GM12878 (cell line): ENCODE data around the gene LEKR1. TPM values are rescaled to one million over a fixed set of nuclear protein-coding genes. Genes with fewer than 3 reads are reported as not detected.

Experiments
- ATAC-seq: fragments of 200-7000 bp; cut with Tn5 transposase; 3 replicates; pipeline ENCODE4 v1.9.1; 2020; ENCODE audit warnings: mild to moderate bottlenecking, moderate library complexity
- BruUV-seq: library from RNA; stranded (reverse); fragments of 400-500 nt; replicated peaks from 2 replicates; lab custom pipeline; 2021; lab: Mats Ljungman, UMichigan
- CTCF ChIA-PET: fragments of 300-600 bp; sonication (Branson Sonifier 250); formaldehyde crosslinking; extraction: SDS; loops from one replicate; lab custom pipeline; 2021; ENCODE audit warnings: inconsistent platforms; lab: Yijun Ruan, JAX
- POLR2A ChIA-PET: fragments of 350-600 bp; formaldehyde crosslinking; extraction: SDS; loops from one replicate; lab custom pipeline; 2021; ENCODE audit warnings: inconsistent platforms; lab: Charles Lee
- RAD21 ChIA-PET: fragments of 300-600 bp; sonication (Branson Sonifier 250); formaldehyde crosslinking; loops from one replicate; lab custom pipeline; 2023; ENCODE audit warnings: antibody characterized with exemption; ENCODE audit not compliant: unreplicated experiment; lab: Charles Lee
- SMC1A ChIA-PET: fragments of 300-600 bp; sonication (Branson Sonifier 250); formaldehyde crosslinking; loops from one replicate; lab custom pipeline; 2023; ENCODE audit not compliant: unreplicated experiment, uncharacterized antibody; lab: Charles Lee
- DNase-seq: peaks from one replicate; pipeline ENCODE4 v3.0.0-alpha.2; 2011; ENCODE audit warnings: low read depth, low spot score
- FAIRE-seq: peaks from 3 replicates; lab custom pipeline; 2011; peaks lifted over from hg19 to GRCh38; lab: Jason Lieb, UNC
- H2AFZ ChIP-seq: 2 replicates; pipeline ENCODE4 v1.6.0; 2011; ENCODE audit warnings: low read depth, low read length, control low read depth; ENCODE audit not compliant: control insufficient read depth
- H3K27ac ChIP-seq: 2 replicates; pipeline ENCODE4 v1.5.1; 2011; ENCODE audit warnings: control low read depth; ENCODE audit not compliant: control insufficient read depth, insufficient read depth
- H3K27me3 ChIP-seq, 2 experiments: replicated peaks in 1 of 2; 2 replicates each; pipeline versions ENCODE4 v1.6.0 to v1.6.1; 2011; ENCODE audit warnings: low read length in 1 of 2; ENCODE audit not compliant: control insufficient read depth in 2 of 2, insufficient read depth in 2 of 2
- H3K36me3 ChIP-seq, 2 experiments: 2 replicates each; pipeline ENCODE4 v1.5.1; 2011; ENCODE audit warnings: low read length in 1 of 2; ENCODE audit not compliant: control insufficient read depth in 2 of 2, insufficient read depth in 2 of 2
- H3K4me1 ChIP-seq: 2 replicates; pipeline ENCODE4 v1.6.1; 2011; ENCODE audit warnings: mild to moderate bottlenecking, low read length, moderate library complexity, mixed read lengths; ENCODE audit not compliant: control insufficient read depth, insufficient read depth
- H3K4me2 ChIP-seq: 2 replicates; pipeline ENCODE4 v1.6.0; 2011; ENCODE audit warnings: control low read depth; ENCODE audit not compliant: control insufficient read depth, insufficient read depth
- H3K4me3 ChIP-seq: fragments of 200-600 bp; sonication (generic); 2 replicates; pipeline ENCODE4 v1.5.1; 2016
- H3K79me2 ChIP-seq: 2 replicates; pipeline ENCODE4 v1.6.0; 2011; ENCODE audit warnings: low read length; ENCODE audit not compliant: control insufficient read depth, insufficient read depth
- H3K9ac ChIP-seq: 2 replicates; pipeline ENCODE4 v1.8.0; 2011; ENCODE audit warnings: low read length, control low read depth, mixed read lengths; ENCODE audit not compliant: control insufficient read depth, insufficient read depth
- H3K9me3 ChIP-seq: replicated peaks from 3 replicates; pipeline ENCODE4 v1.5.1; 2011; ENCODE audit warnings: mild to moderate bottlenecking, low read length; ENCODE audit not compliant: control insufficient read depth, insufficient read depth
- H4K20me1 ChIP-seq: 2 replicates; pipeline ENCODE4 v1.6.0; 2011; ENCODE audit not compliant: control insufficient read depth, insufficient read depth
- ATF7 ChIP-seq: fragments of 450-650 bp; IDR thresholded peaks from 2 replicates; pipeline ENCODE4 v1.6.1; 2016; ENCODE audit warnings: low read depth, mild to moderate bottlenecking
- CHD4 ChIP-seq: fragments of 200-600 bp; sonication (generic); IDR thresholded peaks from 2 replicates; pipeline ENCODE4 v1.6.1; 2016; ENCODE audit warnings: mild to moderate bottlenecking
- CUX1 ChIP-seq: IDR thresholded peaks from 2 replicates; pipeline ENCODE4 v1.6.1; 2012; ENCODE audit warnings: improper control_type of control experiment, low read depth, low read length; ENCODE audit not compliant: insufficient replicate concordance
- MYB ChIP-seq: fragments of 150-350 bp; IDR thresholded peaks from 2 replicates; pipeline ENCODE4 v1.6.1; 2014; ENCODE audit warnings: mild to moderate bottlenecking, low read depth, low read length, borderline replicate concordance
- MYC ChIP-seq: IDR thresholded peaks from 2 replicates; pipeline ENCODE4 v1.6.1; 2011; ENCODE audit warnings: mild to moderate bottlenecking, low read length, moderate library complexity, inconsistent platforms; ENCODE audit not compliant: insufficient read depth, insufficient replicate concordance, insufficient read length, severe bottlenecking
- NFIC ChIP-seq: IDR thresholded peaks from 2 replicates; pipeline ENCODE4 v1.6.1; 2012; ENCODE audit warnings: low read depth, mild to moderate bottlenecking, inconsistent platforms, low read length, moderate library complexity
- NFYB ChIP-seq: IDR thresholded peaks from 2 replicates; pipeline ENCODE4 v1.6.1; 2011; ENCODE audit warnings: low read depth, mild to moderate bottlenecking, low read length, improper control_type of control experiment, moderate library complexity; ENCODE audit not compliant: insufficient read depth
- RUNX3 ChIP-seq: IDR thresholded peaks from 2 replicates; pipeline ENCODE4 v1.6.1; 2012; ENCODE audit warnings: low read length, inconsistent platforms
- SMAD5 ChIP-seq: IDR thresholded peaks from 2 replicates; pipeline ENCODE4 v1.6.1; 2016; ENCODE audit warnings: antibody characterized with exemption, low read depth
- WGBS: methylation state at CpG from one replicate; pipeline ENCODE4 v1.1.6; 2016; ENCODE audit warnings: low lambda C conversion rate; ENCODE audit not compliant: insufficient replicate concordance, insufficient coverage; ENCODE audit errors: missing lambda C conversion rate; 5-methylcytosine and 5-hydroxymethylcytosine counted together
- in situ Hi-C: fragments of 300-500 bp; cut with MboI; formaldehyde crosslinking; loops from 9 replicates; pipeline ENCODE4 v1.14.3; 2018; ENCODE audit warnings: mixed read lengths
- intact Hi-C: fragments of 100-400 bp; cut with micrococcal nuclease; formaldehyde crosslinking; loops from one replicate; pipeline ENCODE4 v1.14.2; 2022; ENCODE audit not compliant: unreplicated experiment
- polyA plus RNA-seq, 11 experiments: library from polyadenylated mRNA; depleted of rRNA in 4 of 11; unstranded in 6 of 11; stranded (reverse) in 5 of 11; fragments of >200 nt; fragmentation: Nextera tagmentation in 4 of 11; fragmentation: Illumina TruSeq in 1 of 11; extraction: Ambion mirVana in 4 of 11; extraction: Trizol in 1 of 11; gene quantifications; 1 replicate in 1 of 11; 2 replicates in 10 of 11; pipeline versions ENCODE4 v1.2.1 to v1.2.3, GENCODE V29; 2011 to 2016; ENCODE audit warnings: inconsistent platforms in 2 of 11, missing spikeins in 2 of 11, low read depth in 1 of 11
- total RNA-seq, 4 experiments: library from RNA; depleted of rRNA in 3 of 4; stranded (reverse); fragments of >200 nt in 3 of 4; fragmentation: Illumina TruSeq in 1 of 4; extraction: Trizol in 1 of 4; gene quantifications; 2 replicates each; pipeline versions ENCODE4 v1.2.1 to v1.2.3, GENCODE V29; 2013 to 2021

Gene LEKR1
- total and polyA plus RNA-seq, 10 of the 15 experiments (the other 5 are each of a cell fraction or from before 2014, with no cell fraction given) = 0.48 to 3.2 (median 1.3) TPM

- intact Hi-C loops = no loop called here
- no peak for FAIRE-seq
- Histone ChIP-seq H3K36me3 (no peaks in the 10 kb centered on the region; a peak in 1 of 4 replicates), H3K4me2 (no peak overlapping the region), H3K9me3 (no peaks in the 10 kb centered on the region), H3K4me1 (peaks cover 7% of the 10 kb centered on the region)
- WGBS = 60% methylated on average over 3 of the region's 3 CpGs
- RAD21 ChIA-PET = interaction anchor here (0.8 kb wide), 1 partner anchor 31 kb away, joined by 3 read pairs; no protein-coding TSS in a partner anchor
- no peak for ATAC-seq
- no peak for DNase-seq
- SMC1A ChIA-PET = interaction anchor here (0.9 to 1.5 kb wide), 5 partner anchors 10 to 339 kb away, joined by 3 read pairs; no protein-coding TSS in a partner anchor
- POLR2A ChIA-PET = no interaction called here
- no TSS peak for BruUV-seq
- no peak for TF ChIP-seq SMAD5
- TF ChIP-seq CHD4 = no peak
- TF ChIP-seq, all 136 proteins: peak for 0
- in situ Hi-C loops = no loop called here
- CTCF ChIA-PET = interaction anchor here (0.6 kb wide), 1 partner anchor 227 kb away, joined by 4 read pairs; no protein-coding TSS in a partner anchor
- H2AFZ ChIP-seq = no peak overlapping the region
- no peak overlapping the region for H3K9ac ChIP-seq
- no peaks in the 10 kb centered on the region for H3K79me2 ChIP-seq
- H3K27ac ChIP-seq = peak overlapping the region; percentile 21; the same call in 1 of the 2 replicates
- H3K4me3 ChIP-seq = no peak overlapping the region
- no peaks in the 10 kb centered on the region for H4K20me1 ChIP-seq
- no peaks in the 10 kb centered on the region for H3K27me3 ChIP-seq
Observed at GRCh38 chr3:156792536-156792935, 33.6 kb upstream of the LEKR1 start.

GRCh38 chr3:156792945-156793344 lies 33.2 kb upstream of the LEKR1 start:
- Histone ChIP-seq H3K4me1 (peaks cover 7% of the 10 kb centered on the region), H2AFZ (0 out of 2 replicates have a peak overlapping the region, but pooled peaks have one; percentile 26), H3K9me3 (no peaks in the 10 kb centered on the region), H4K20me1 (no peaks in the 10 kb centered on the region), H3K27ac (peak overlapping the region; percentile 21; the same call in 1 of the 2 replicates), H3K27me3 (no peaks in the 10 kb centered on the region), H3K36me3 (no peaks in the 10 kb centered on the region; a peak in 1 of 4 replicates), H3K4me3 (no peak overlapping the region), H3K9ac (no peak overlapping the region), H3K4me2 (no peak overlapping the region), H3K79me2 (no peaks in the 10 kb centered on the region)
- FAIRE-seq (no peak), ATAC-seq (peak; percentile 56; the same call in 2 of the 3 replicates), DNase-seq (no peak)
- in situ Hi-C loops (no loop called here), intact Hi-C loops (no loop called here)
- CTCF ChIA-PET = interaction anchor here (1.0 kb wide), 1 partner anchor 14 kb away, joined by 3 read pairs; no protein-coding TSS in a partner anchor
- RAD21 ChIA-PET = no interaction called here
- TF ChIP-seq RUNX3 = peak; percentile 44; the same call in 1 of the 2 replicates
- no peak for TF ChIP-seq NFYB
- no peak for TF ChIP-seq NFIC
- no peak for TF ChIP-seq CUX1
- TF ChIP-seq MYC = no peak
- no peak for TF ChIP-seq ATF7
- TF ChIP-seq MYB = no peak
- TF ChIP-seq SMAD5 = no peak
- POLR2A ChIA-PET = no interaction called here
- no TSS peak for BruUV-seq
- 93% methylated on average over 2 of the region's 2 CpGs for WGBS
- SMC1A ChIA-PET = interaction anchor here (0.8 to 1.5 kb wide), 4 partner anchors 14 to 111 kb away, joined by 3 read pairs; no protein-coding TSS in a partner anchor
